Thyroid gland (tissue), 4 donors: Measurements from ENCODE around the gene OR14A16.

Experiments
- CTCF ChIP-seq, 6 experiments: fragments of 200-600 bp in 3 of 6; fragments of 450-650 bp in 3 of 6; sonication (generic) in 3 of 6; IDR thresholded peaks; one replicate each; pipeline ENCODE4 v1.5.1; 2016 to 2019; ENCODE audit warnings: antibody characterized with exemption in 6 of 6, mild to moderate bottlenecking in 2 of 6, inconsistent platforms in 1 of 6, moderate library complexity in 1 of 6
- POLR2A ChIP-seq, 2 donors: fragments of 450-650 bp; IDR thresholded peaks; one replicate each; pipeline ENCODE4 v1.6.1; 2017; ENCODE audit warnings: antibody characterized with exemption in 2 of 2, mild to moderate bottlenecking in 2 of 2, moderate library complexity in 1 of 2

DNA sequence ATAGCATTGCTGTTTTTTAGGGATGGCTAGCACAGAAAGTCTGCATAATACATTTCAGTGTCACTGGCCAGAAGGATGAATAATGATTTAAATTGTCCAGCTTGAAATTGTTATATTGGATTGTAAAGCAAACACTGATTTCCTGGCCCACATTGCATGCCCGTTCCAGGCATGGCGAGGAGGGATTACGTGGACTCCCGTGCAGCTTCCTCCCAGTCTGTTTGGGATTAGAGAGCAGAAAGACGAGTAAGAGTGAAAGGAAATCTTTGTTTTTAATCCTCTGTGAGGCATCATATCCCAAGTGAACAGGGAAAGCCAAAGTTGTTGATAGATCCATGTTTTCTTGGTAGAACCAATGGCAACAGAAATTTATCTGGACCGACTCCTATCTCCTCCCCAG is 41.5 kb upstream of the OR14A16 start:
- TF ChIP-seq CTCF (IDR thresholded peaks at IDR 0.05) (no peak), POLR2A (IDR thresholded peaks at IDR 0.05) (no peak)
